Cardiac fibroblast (primary cell): Measurements from ENCODE around the gene EFNB1.

Experiments used
- DNase-seq, 2 donors: peaks; one replicate each; pipeline versions ENCODE4 v3.0.0 to v3.0.0-alpha.2; 2010; ENCODE audit warnings: low read depth in 2 of 2
- H3K4me3 ChIP-seq, 2 donors: replicated peaks in 1 of 2; 1 replicate in 1 of 2; 2 replicates in 1 of 2; pipeline ENCODE4 v1.5.1; 2011; ENCODE audit warnings: low read depth in 2 of 2, low read length in 2 of 2, mild to moderate bottlenecking in 2 of 2, moderate library complexity in 1 of 2
- TF ChIP-seq, protein P1 (sequence below): IDR thresholded peaks from one replicate; pipeline ENCODE4 v1.5.1; 2011; ENCODE audit warnings: low read depth, mild to moderate bottlenecking, low read length, inconsistent platforms

Gene EFNB1

DNA sequence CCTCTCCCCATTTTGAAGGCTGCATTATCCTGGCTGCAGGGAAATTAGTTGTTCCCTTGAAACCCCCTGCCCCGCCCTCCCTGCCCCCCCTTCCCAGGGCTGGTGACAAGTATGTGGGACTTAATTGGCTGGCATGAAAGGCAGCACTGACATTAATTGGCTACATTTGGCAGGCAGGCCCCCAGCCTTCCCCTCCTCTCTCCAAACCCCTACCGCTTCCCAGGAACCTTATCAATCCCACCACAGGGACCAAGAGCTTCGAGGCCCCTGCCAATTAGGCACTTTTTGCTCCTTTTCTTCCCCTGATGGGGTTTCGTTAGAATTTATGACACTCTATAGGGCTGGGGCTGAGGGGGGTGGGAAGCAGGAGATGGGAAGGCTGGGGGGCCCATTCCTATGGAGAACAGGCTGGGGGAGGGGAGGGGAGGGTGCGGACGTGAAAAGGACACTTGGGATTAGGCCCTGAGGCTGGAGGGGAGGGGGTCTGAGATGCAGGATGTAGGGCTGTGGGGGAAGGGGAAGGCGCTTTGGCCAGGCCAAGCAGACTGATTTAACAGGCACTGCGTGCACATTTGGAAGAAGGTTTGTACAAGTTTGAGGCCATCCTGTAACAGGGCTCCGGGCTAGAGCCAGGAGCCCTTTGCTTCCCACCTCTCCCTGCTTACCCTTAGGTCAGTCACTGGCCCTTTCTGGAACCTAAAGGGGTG is 52.2 kb downstream of the EFNB1 start:
- TF ChIP-seq, protein P1, sequence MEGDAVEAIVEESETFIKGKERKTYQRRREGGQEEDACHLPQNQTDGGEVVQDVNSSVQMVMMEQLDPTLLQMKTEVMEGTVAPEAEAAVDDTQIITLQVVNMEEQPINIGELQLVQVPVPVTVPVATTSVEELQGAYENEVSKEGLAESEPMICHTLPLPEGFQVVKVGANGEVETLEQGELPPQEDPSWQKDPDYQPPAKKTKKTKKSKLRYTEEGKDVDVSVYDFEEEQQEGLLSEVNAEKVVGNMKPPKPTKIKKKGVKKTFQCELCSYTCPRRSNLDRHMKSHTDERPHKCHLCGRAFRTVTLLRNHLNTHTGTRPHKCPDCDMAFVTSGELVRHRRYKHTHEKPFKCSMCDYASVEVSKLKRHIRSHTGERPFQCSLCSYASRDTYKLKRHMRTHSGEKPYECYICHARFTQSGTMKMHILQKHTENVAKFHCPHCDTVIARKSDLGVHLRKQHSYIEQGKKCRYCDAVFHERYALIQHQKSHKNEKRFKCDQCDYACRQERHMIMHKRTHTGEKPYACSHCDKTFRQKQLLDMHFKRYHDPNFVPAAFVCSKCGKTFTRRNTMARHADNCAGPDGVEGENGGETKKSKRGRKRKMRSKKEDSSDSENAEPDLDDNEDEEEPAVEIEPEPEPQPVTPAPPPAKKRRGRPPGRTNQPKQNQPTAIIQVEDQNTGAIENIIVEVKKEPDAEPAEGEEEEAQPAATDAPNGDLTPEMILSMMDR, result no peak
- no peak for DNase-seq
- H3K4me3 ChIP-seq, result no peak overlapping the region

DNA sequence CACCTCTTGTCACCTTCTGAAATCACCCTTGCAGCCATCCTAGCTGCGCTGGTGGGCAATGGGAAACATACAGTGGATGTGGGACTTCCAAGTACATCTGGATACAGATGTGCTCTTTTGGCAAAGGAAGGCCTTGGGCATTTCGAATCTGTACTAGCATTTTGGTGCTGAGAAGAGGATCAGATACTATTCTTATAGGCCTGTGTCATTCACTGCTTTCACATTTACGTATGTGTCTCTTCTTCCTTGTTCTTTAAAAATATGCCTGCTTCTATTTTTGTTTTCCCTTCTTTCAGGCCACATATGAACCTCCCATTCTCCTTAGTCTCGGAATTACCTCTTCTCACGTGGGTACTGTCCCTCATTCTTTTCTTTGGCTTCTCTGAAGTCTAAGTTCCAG is 53.1 kb downstream of the EFNB1 start:
- TF ChIP-seq, protein P1, result no peak
- no peak for DNase-seq
- no peak overlapping the region for H3K4me3 ChIP-seq

DNA sequence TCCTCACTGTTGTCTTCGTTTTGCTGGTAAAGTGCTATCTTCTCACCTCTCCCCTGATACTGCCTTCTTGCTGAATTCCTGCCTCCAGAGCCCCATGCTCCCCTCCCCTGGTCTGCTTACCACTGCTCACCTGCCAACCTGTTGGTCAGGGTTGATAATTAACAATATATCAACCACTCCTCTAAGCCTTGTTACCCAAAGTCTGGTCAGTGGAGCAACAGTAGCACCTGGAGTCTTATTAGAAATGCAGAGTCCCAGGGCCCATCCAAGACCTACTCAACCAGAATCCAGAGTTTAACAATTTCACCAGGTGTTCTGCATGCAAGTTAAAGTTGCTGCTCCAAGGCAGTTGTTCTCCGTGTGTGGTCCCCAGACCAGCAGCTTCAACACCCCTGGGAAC is 55.0 kb downstream of the EFNB1 start:
- TF ChIP-seq, protein P1, result no peak
- DNase-seq, result no peak
- H3K4me3 ChIP-seq, result no peak overlapping the region

DNA sequence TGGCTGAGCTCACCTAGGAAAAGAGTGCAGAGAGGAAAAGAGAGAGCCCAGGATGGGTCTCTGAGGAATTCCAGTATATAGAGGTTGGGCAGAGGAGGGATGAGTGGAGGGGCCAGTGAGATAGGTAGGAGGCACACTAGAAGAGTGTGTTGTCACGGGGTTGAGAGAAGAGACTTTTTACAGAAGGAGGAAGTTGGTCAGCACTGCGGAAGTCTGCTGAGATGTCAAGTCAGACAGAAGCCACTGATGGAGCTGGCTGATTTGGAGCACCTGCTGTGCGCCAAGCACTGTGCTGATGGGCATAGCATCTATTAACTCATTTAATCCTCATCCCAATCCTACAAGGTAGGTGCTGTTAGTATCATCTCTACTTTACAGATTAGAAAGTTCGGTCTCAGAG is 60.4 kb downstream of the EFNB1 start:
- TF ChIP-seq, protein P1, result no peak
- H3K4me3 ChIP-seq, result no peak overlapping the region
- no peak for DNase-seq
